ENCODE data around the gene CCND1.

The CCND1 gene

GRCh38 chr11:69640995-69641581 lies at the start of gene CCND1:
CCND1 (plus strand) TSS chr11:69641156; CDS start chr11:69641314, 158 bp downstream.
- peak; percentile 92 for DNase-seq (ENCODE audit: low read depth)
- peak within 1 kb of the TSS; percentile 99 for H3K4me3 ChIP-seq (ENCODE audit: control insufficient read depth, low read depth, low read length)
- peak; percentile 20 for TF ChIP-seq CTCF (conservative IDR thresholded peaks at IDR 0.05; ENCODE audit: control insufficient read depth, insufficient read depth, low read depth, low read length)

- no peak overlapping the region for H3K4me3 ChIP-seq (ENCODE audit: control insufficient read depth, low read depth, low read length)
- no peak for TF ChIP-seq CTCF (conservative IDR thresholded peaks at IDR 0.05; ENCODE audit: control insufficient read depth, insufficient read depth, low read depth, low read length)
- DNase-seq (ENCODE audit: low read depth) = no peak
Measured at GRCh38 chr11:69592986-69593650, 47.8 kb upstream of the CCND1 start.

GRCh38 chr11:69593851-69594250 lies 47.1 kb upstream of the CCND1 start:
- DNase-seq (ENCODE audit: low read depth) = no peak
- H3K4me3 ChIP-seq (ENCODE audit: control insufficient read depth, low read depth, low read length) = no peak overlapping the region
- no peak for TF ChIP-seq CTCF (conservative IDR thresholded peaks at IDR 0.05; ENCODE audit: control insufficient read depth, insufficient read depth, low read depth, low read length)

GRCh38 chr11:69594481-69594880 lies 46.5 kb upstream of the CCND1 start:
- no peak for TF ChIP-seq CTCF (conservative IDR thresholded peaks at IDR 0.05; ENCODE audit: control insufficient read depth, insufficient read depth, low read depth, low read length)
- DNase-seq (ENCODE audit: low read depth) = no peak

GRCh38 chr11:69595805-69596665 lies 44.9 kb upstream of the CCND1 start:
- H3K4me3 ChIP-seq (ENCODE audit: control insufficient read depth, low read depth, low read length) = no peak overlapping the region
- DNase-seq (ENCODE audit: low read depth) = no peak
- TF ChIP-seq CTCF (conservative IDR thresholded peaks at IDR 0.05; ENCODE audit: control insufficient read depth, insufficient read depth, low read depth, low read length) = no peak

More at GRCh38 chr11:69594481-69594880, 46.5 kb upstream of the CCND1 start:
- no peak overlapping the region for H3K4me3 ChIP-seq (ENCODE audit: control insufficient read depth, low read depth, low read length)

GRCh38 chr11:69598147-69598546 lies 42.8 kb upstream of the CCND1 start:
- TF ChIP-seq CTCF (conservative IDR thresholded peaks at IDR 0.05; ENCODE audit: control insufficient read depth, insufficient read depth, low read depth, low read length) = no peak
- peak; percentile 14 for DNase-seq (ENCODE audit: low read depth)
- no peak overlapping the region for H3K4me3 ChIP-seq (ENCODE audit: control insufficient read depth, low read depth, low read length)
